Stimulated activated CD8-positive, alpha-beta memory T cell treated with anti-CD3 and anti-CD28 coated beads, Interleukin-7, amount 100 ng/mL, for 24 hours (primary cell): ENCODE data around the gene WASF3.

ENCODE experiments used
- DNase-seq: peaks from one replicate; pipeline ENCODE4 v3.0.0-alpha.2; 2020; ENCODE audit warnings: low read depth

Gene WASF3

DNA sequence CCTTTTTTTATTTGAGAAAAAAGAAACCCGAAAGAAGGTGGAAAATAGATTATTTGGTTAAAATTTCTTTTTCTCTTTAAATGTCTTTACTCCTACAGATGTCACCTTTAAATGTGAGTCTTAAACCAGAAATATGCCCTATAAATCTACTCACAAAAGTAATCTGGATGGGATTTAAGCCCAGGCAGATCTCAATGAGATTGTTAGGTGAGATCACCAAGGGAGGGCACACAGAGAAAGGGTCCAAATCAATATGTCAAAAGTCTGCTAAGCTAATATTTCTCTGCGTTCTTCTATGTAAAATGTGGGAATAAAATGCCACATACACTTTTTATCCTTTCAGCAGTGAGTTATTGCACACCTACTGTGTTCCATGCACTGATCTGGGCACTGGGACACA, 32.9 kb downstream of the WASF3 start:
- DNase-seq = no peak

DNA sequence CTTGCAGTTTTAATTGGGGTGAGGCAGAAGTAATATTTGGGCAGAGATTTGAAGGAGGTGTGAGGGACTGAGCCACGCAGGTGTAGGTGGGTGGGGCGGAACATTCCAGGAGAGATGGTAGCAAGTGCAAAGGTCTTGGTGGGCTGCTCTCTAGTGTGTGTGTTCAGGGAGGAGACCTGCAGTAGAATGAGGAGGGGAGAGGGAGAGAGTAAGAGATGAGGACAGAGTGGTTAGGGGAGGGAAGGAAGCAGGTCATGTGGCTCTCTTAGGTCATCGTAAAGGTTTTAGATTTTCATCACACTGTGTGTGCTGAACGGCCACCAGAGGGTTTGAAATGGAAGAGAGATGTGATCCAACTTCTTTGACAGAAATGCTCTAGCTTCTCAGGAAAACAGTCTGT, 33.5 kb downstream of the WASF3 start:
- DNase-seq = no peak

GRCh38 chr13:26591672-26592071, 34.2 kb downstream of the WASF3 start:
- DNase-seq = no peak

DNA sequence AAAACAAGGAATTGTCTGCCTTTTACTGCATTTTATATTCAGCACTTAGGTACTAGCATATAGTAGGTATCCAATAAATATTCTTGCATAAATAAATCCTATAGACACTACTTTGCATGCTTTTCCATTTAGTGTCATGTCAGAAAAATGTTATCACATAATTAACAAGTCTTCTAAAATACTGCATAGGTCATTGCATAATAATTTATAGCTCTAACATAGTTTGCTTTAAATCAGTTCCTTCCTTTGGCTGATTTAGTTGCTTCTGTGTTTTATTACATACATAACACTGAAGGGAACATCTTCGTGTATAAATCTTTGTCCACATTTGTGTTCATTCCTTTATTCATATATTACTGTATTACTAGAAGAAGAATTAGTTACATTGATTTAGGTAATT, 36.2 kb downstream of the WASF3 start:
- DNase-seq = no peak

DNA sequence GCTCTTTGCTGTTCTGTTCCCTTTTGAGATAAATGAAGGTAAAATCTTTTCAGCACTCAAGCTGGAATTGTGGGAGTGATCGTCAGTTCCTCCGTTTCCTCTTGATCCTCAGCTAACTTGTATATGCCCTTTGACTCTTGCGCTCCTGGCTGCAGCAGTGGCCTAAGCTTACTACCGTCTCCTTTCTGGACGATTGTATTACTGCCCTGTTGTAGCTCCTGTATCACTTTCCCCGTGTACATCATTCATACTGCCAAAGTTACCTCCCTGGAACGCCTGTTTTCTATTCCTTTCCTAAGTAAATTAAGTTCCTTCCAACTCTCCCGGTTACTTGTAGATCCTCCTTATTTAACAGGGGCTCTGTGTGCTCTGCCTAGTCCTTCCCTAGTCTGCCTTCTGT, 36.9 kb downstream of the WASF3 start:
- DNase-seq = no peak

- no peak for DNase-seq
Observed at GRCh38 chr13:26596458-26596857, 39.0 kb downstream of the WASF3 start.

- no peak for DNase-seq
Observed at GRCh38 chr13:26599403-26599802, 41.9 kb downstream of the WASF3 start.

DNA sequence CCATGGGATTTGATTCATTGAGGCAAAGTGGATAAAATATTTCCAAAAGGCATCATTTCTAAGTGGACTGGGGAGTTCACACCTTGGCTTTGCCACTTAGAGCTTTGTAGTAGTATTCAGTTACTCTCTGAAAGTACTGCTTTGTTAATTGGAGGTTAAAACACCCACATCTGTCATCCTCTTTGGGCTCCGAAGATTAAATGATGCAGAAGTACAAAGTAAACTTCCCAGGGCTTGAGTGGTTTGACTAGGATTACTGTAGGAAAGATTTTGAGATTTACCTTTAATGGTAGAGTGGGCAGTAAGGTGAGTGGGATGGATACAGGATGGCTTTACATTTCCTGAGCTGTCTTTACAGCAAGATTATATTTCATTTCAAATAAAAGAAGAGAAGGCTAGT, 42.4 kb downstream of the WASF3 start:
- no peak for DNase-seq

GRCh38 chr13:26600343-26600742, 42.9 kb downstream of the WASF3 start:
- DNase-seq = no peak

GRCh38 chr13:26601669-26602068, 44.2 kb downstream of the WASF3 start:
- DNase-seq = no peak

GRCh38 chr13:26602783-26603182, 45.3 kb downstream of the WASF3 start:
- DNase-seq = no peak

GRCh38 chr13:26604784-26605545, 47.5 kb downstream of the WASF3 start:
- DNase-seq = no peak

- no peak for DNase-seq
Observed at GRCh38 chr13:26605845-26606244, 48.4 kb downstream of the WASF3 start.

- DNase-seq = no peak
Observed at GRCh38 chr13:26606631-26607030, 49.1 kb downstream of the WASF3 start.

GRCh38 chr13:26614721-26615120, 57.2 kb downstream of the WASF3 start:
- no peak for DNase-seq

- no peak for DNase-seq
Observed at GRCh38 chr13:26616126-26616525, 58.6 kb downstream of the WASF3 start.

DNA sequence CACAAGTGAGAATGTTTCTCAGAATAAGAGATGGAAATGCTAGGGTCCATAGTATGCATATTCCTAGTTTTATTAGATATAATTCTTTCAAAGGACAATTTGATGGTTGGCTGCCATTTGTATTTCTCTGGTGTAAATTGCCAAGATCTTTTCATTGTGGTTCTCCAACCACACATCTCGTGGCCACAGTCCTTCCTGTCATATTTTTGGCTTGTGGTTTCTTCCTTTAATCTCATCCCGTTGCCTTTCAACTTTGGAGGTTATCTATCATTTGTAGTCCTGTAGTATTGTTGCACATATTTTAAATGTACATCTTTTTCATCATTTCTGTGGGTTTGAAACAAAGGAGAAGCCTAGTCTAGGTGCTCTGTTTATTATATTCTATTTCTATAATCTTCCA, 61.2 kb downstream of the WASF3 start:
- no peak for DNase-seq

DNA sequence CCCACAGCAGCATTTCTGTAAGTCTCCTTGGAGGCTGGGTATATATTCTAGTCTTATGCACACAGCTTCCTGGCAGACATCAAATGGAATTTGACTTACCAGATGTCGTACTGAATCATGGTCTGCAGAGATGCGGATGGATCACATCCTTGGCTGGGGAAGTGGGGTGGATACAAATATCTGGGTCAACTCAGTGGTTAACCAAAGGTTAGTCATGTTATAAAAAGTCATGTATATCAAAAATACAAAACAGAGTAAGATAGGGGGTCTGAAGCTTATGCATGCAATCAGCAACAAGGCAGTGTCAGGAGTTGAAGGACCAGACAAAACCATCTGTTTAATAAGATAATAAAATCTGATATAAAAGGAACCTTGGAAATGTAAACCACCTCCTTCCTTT, 61.9 kb downstream of the WASF3 start:
- DNase-seq = no peak

DNA sequence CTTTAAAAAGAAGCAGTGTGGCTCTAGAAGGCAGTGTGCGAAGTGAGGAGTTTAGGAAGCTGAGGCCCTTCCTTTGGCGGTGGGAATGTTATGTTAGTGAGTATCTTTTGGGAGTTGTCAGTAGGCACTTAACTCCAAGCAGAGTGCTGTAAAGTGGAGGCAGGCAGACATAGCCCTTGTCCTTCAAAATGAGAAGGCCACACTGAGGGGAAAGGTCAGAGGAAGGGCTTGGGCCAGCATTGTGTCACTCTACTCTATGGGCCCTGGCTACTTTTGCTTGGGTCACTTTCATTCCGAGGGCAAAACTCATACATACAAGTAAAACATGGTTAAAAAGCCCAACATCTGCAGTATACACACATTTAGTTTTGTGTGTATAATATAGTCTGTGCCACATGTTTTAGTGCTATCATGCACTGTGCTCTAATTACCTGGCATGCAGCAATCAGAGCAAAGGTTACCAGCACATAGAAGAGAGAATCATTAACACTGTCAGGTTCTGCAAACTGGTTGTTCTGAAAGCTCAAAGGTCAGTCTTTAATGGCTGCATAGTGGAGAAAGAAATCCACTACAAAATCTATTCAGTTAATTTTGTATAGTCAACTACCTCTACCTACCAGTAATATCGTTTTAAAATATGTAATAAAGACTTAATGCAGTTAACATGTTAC, 64.4 kb downstream of the WASF3 start:
- no peak for DNase-seq

- DNase-seq = no peak
Observed at GRCh38 chr13:26623125-26623524, 65.6 kb downstream of the WASF3 start.

- no peak for DNase-seq
Observed at GRCh38 chr13:26624572-26624971, 67.1 kb downstream of the WASF3 start.

DNA sequence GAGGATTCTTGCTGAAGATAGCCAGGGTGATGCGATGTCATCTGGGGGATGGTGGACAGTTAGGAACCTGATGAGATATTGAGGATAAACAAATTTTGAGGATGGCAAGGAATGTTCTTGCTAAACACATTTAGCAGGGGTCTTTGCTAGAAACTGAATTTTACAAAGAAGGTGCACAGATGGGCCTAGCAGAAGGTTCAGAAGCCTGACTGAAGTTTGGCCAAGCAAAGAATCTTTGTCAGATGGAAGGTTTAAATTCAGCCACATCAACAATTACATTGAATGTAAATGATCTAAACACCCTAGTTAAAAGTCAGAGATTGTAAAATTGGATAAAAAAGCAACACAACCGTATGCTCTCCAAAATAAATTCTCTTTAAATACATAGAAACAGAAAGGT, 68.8 kb downstream of the WASF3 start:
- no peak for DNase-seq

DNA sequence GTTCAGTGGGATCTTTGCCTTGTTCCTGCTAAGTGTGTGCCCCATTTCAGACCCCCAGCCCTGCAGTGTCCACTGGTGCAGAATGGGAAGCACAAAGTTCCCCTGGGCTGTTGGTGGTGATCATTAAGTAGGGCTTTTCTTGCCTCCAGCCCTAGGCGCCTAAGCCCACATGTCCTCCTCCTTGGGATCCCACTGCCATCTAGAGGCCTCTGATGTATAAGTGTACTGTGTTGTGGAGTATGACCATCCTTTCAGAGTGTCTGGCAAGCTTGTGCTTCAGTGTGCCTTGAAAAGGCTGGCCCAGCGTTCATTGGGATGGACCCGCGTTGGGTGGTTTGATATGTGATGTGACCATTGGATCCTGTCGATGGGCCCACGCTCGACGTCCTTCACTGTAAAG, 71.2 kb downstream of the WASF3 start:
- no peak for DNase-seq

GRCh38 chr13:26629260-26629825, 71.9 kb downstream of the WASF3 start:
- no peak for DNase-seq
